SK-N-SH (cell line): ENCODE measurements around the gene TEX52. TPM values are rescaled to one million over a fixed set of nuclear protein-coding genes. Genes with fewer than 3 reads are reported as not detected.

Experiments used
- CTCF ChIA-PET: fragments of 300-600, 350-600 bp; formaldehyde crosslinking; extraction: SDS; loops from one replicate; lab custom pipeline; 2021; lab: Yijun Ruan, JAX
- POLR2A ChIA-PET: fragments of 350-600 bp; sonication (Branson Sonifier 250); formaldehyde crosslinking; extraction: SDS; loops from one replicate; lab custom pipeline; 2020; ENCODE audit warnings: antibody characterized with exemption, inconsistent platforms; lab: Yijun Ruan, JAX
- DNase-seq: peaks from one replicate; pipeline ENCODE4 v3.0.0; 2012
- H2AFZ ChIP-seq: fragments of 200-600 bp; sonication (generic); 2 replicates; pipeline ENCODE4 v1.8.1; 2016; ENCODE audit warnings: antibody characterized with exemption, mild to moderate bottlenecking, low read depth
- H3F3A ChIP-seq: fragments of 200-600 bp; sonication (generic); replicated peaks from 2 replicates; pipeline ENCODE3; 2016; ENCODE audit warnings: antibody characterized with exemption, mild to moderate bottlenecking; ENCODE audit not compliant: insufficient read depth
- H3K27ac ChIP-seq, 2 experiments: fragments of 200-500 bp in 1 of 2; fragments of 200-600 bp in 1 of 2; sonication (Bioruptor generic) in 1 of 2; sonication (generic), shearing (Covaris generic) in 1 of 2; 2 replicates each; pipeline versions ENCODE4 v1.5.1 to v1.6.1; 2014 to 2016; ENCODE audit warnings: low read depth in 2 of 2, inconsistent platforms in 1 of 2, low read length in 1 of 2, mild to moderate bottlenecking in 1 of 2, mixed read lengths in 1 of 2
- H3K27me3 ChIP-seq: fragments of 200-600 bp; sonication (generic), shearing (Covaris generic); 2 replicates; pipeline ENCODE4 v1.6.1; 2016; ENCODE audit warnings: mixed run types; ENCODE audit not compliant: insufficient read depth
- H3K36me3 ChIP-seq, 2 experiments: fragments of 200-500 bp in 1 of 2; fragments of 200-600 bp in 1 of 2; sonication (Bioruptor generic) in 1 of 2; sonication (generic) in 1 of 2; replicated peaks in 1 of 2; 2 replicates each; pipeline versions ENCODE3 to v1.5.1; 2014 to 2016; ENCODE audit warnings: low read length in 1 of 2, mild to moderate bottlenecking in 1 of 2; ENCODE audit not compliant: insufficient read depth in 2 of 2, control insufficient read depth in 1 of 2
- H3K4me1 ChIP-seq, 2 experiments: fragments of 200-500 bp in 1 of 2; fragments of 200-600 bp in 1 of 2; sonication (Bioruptor generic) in 1 of 2; sonication (generic), shearing (Covaris generic) in 1 of 2; 2 replicates each; pipeline versions ENCODE4 v1.5.1 to v1.6.1; 2014 to 2016; ENCODE audit warnings: low read depth in 1 of 2, low read length in 1 of 2, mixed run types in 1 of 2; ENCODE audit not compliant: insufficient read depth in 2 of 2, control insufficient read depth in 1 of 2
- H3K4me2 ChIP-seq: fragments of 200-600 bp; sonication (generic), shearing (Covaris generic); 2 replicates; pipeline ENCODE4 v1.6.1; 2017; ENCODE audit warnings: mixed run types
- H3K4me3 ChIP-seq, 2 experiments: fragments of 200-500 bp in 1 of 2; fragments of 200-600 bp in 1 of 2; sonication (Bioruptor generic) in 1 of 2; sonication (generic), shearing (Covaris generic) in 1 of 2; 2 replicates each; pipeline versions ENCODE4 v1.5.1 to v1.8.1; 2014 to 2016; ENCODE audit warnings: low read depth in 2 of 2, inconsistent platforms in 1 of 2, low read length in 1 of 2, mild to moderate bottlenecking in 1 of 2, mixed read lengths in 1 of 2, moderate library complexity in 1 of 2
- H3K79me2 ChIP-seq: fragments of 200-600 bp; sonication (generic); 2 replicates; pipeline ENCODE4 v1.8.1; 2017; ENCODE audit warnings: mild to moderate bottlenecking; ENCODE audit not compliant: insufficient read depth
- H3K9ac ChIP-seq: fragments of 200-600 bp; sonication (generic); 2 replicates; pipeline ENCODE4 v1.6.1; 2017; ENCODE audit warnings: mixed run types
- H3K9me2 ChIP-seq: fragments of 200-600 bp; sonication (generic); 2 replicates; pipeline ENCODE4 v1.6.1; 2017; ENCODE audit warnings: mixed run types
- H3K9me3 ChIP-seq: fragments of 200-600 bp; sonication (generic); 2 replicates; pipeline ENCODE4 v1.6.1; 2017; ENCODE audit warnings: mixed run types, mild to moderate bottlenecking, moderate library complexity
- H4K20me1 ChIP-seq: fragments of 200-600 bp; sonication (generic); 2 replicates; pipeline ENCODE4 v1.6.1; 2017; ENCODE audit warnings: mild to moderate bottlenecking, mixed run types; ENCODE audit not compliant: insufficient read depth
- CHD2 ChIP-seq: fragments of 150-350 bp; IDR thresholded peaks from 2 replicates; pipeline ENCODE4 v1.6.1; 2018; ENCODE audit warnings: low read length; ENCODE audit not compliant: partially characterized antibody
- FOSL2 ChIP-seq: IDR thresholded peaks from 2 replicates; pipeline ENCODE4 v1.4.0; 2012; ENCODE audit warnings: low read depth, mild to moderate bottlenecking, moderate library complexity, borderline replicate concordance
- JUND ChIP-seq: IDR thresholded peaks from 2 replicates; pipeline ENCODE4 v1.4.0; 2012
- MEF2A ChIP-seq: IDR thresholded peaks from 2 replicates; pipeline ENCODE4 v1.4.0; 2012; ENCODE audit warnings: low read depth, borderline replicate concordance
- MXI1 ChIP-seq: IDR thresholded peaks from 2 replicates; pipeline ENCODE4 v1.6.1; 2012; ENCODE audit warnings: mild to moderate bottlenecking, low read depth, low read length, improper control_type of control experiment
- RAD21 ChIP-seq: IDR thresholded peaks from 2 replicates; pipeline ENCODE4 v1.6.1; 2012; ENCODE audit warnings: mild to moderate bottlenecking, low read length
- TAF1 ChIP-seq: IDR thresholded peaks from 2 replicates; pipeline ENCODE4 v1.6.1; 2012; ENCODE audit warnings: low read depth, mild to moderate bottlenecking, low read length, moderate library complexity, borderline replicate concordance
- TCF12 ChIP-seq: IDR thresholded peaks from 2 replicates; pipeline ENCODE4 v1.4.0; 2012
- TEAD4 ChIP-seq: IDR thresholded peaks from 2 replicates; pipeline ENCODE4 v1.4.0; 2012; ENCODE audit warnings: mild to moderate bottlenecking, borderline replicate concordance; ENCODE audit not compliant: insufficient read depth
- YY1 ChIP-seq: IDR thresholded peaks from 2 replicates; pipeline ENCODE4 v1.4.0; 2012; ENCODE audit warnings: low read depth, mild to moderate bottlenecking
- WGBS: methylation state at CpG from one replicate; pipeline ENCODE4 v1.1.6; 2017; ENCODE audit warnings: low lambda C conversion rate; 5-methylcytosine and 5-hydroxymethylcytosine counted together
- polyA plus RNA-seq, 3 experiments: library from polyadenylated mRNA; depleted of rRNA; stranded (reverse); fragments of >200 nt; gene quantifications; 2 replicates each; pipeline ENCODE4 v1.2.3, GENCODE V29; 2012
- TF ChIP-seq, protein P1 (sequence below): IDR thresholded peaks from 2 replicates; pipeline ENCODE4; 2012
- TF ChIP-seq, protein P2 (sequence below): IDR thresholded peaks from 2 replicates; pipeline ENCODE4 v1.4.0; 2012; ENCODE audit warnings: low read depth, borderline replicate concordance
- TF ChIP-seq, protein P3 (sequence below): fragments of 150-350 bp; IDR thresholded peaks from 2 replicates; pipeline ENCODE4 v1.6.1; 2017; ENCODE audit warnings: antibody characterized with exemption, low read length, low read depth, borderline replicate concordance

Gene TEX52
- polyA plus RNA-seq, 1 of the 3 experiments (the other 2 are of a cell fraction), result not detected

DNA sequence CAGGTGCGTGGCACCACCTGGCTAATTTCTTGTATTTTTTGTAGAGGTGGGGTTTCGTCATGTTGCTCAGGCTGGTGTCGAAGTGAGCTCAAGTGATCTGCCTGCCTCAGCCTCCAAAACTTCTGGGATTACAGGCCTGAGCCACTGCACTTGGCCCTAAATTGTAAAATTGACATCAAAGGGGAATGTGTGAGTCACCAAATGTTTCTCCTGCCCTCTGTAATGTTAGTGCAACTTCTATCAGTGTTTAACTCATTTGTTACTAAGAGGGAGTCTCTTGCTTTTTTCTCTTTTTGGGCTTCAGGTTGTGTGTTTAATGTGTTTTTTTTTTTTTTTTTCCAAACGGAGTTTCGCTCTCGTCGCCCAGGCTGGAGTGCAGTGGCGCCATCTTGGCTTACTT lies 36.2 kb upstream of the TEX52 start:
- Histone ChIP-seq H3K4me2 (peak overlapping the region; percentile 93), H3K27ac (peak overlapping the region in 1 of 2 experiments; percentile 91; a peak in 2 of 4 replicates), H3K36me3 (peaks cover 3 to 16% of the 10 kb centered on the region in 2 experiments), H4K20me1 (peaks cover 41% of the 10 kb centered on the region), H3K4me1 (peaks cover 9 to 26% of the 10 kb centered on the region in 2 experiments; a peak in 2 of 4 replicates), H3K27me3 (no peaks in the 10 kb centered on the region), H3K9me2 (no peaks in the 10 kb centered on the region), H2AFZ (no peak overlapping the region), H3K9ac (no peak overlapping the region), H3K79me2 (peaks cover 73% of the 10 kb centered on the region), H3F3A (peaks cover 32% of the 10 kb centered on the region), H3K9me3 (no peaks in the 10 kb centered on the region), H3K4me3 (no peak overlapping the region)
- no peak for DNase-seq
- WGBS, result 88% methylated on average over 8 of the region's 8 CpGs
- TF ChIP-seq FOSL2 (peak; percentile 53), MXI1 (no peak), JUND (peak; percentile 63)
- TF ChIP-seq, protein P1, sequence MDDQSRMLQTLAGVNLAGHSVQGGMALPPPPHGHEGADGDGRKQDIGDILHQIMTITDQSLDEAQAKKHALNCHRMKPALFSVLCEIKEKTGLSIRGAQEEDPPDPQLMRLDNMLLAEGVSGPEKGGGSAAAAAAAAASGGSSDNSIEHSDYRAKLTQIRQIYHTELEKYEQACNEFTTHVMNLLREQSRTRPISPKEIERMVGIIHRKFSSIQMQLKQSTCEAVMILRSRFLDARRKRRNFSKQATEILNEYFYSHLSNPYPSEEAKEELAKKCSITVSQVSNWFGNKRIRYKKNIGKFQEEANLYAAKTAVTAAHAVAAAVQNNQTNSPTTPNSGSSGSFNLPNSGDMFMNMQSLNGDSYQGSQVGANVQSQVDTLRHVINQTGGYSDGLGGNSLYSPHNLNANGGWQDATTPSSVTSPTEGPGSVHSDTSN, result 0 out of 2 replicates have a peak, but pooled peaks have one; percentile 25
- CTCF ChIA-PET, result interaction anchor here (0.7 to 1.3 kb wide), 2 partner anchors 141 to 144 kb away, joined by 3 read pairs; no protein-coding TSS in a partner anchor
- POLR2A ChIA-PET, result interaction anchor here (0.6 kb wide), 1 partner anchor 93 kb away, joined by 3 read pairs; no protein-coding TSS in a partner anchor

DNA sequence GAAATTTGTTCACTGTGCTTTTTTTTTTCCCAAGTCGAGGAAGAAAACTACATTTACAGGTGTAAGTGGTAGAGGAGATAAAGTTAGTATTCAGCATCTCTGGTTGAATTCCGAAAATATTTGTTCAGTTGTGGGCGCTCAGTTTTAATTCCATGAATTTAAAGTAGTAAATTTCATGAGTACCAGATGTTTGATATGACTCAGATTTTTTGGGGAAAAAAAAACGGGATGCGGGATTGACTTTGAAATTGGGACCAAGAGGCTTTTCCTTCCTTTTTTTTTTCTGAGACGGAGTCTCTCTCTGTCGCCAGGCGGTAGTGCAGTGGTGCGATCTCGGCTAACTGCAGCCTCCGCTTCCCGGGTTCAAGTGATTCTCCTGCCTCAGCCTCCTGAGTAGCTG lies 35.4 kb upstream of the TEX52 start:
- Histone ChIP-seq H3K79me2 (peaks cover 65% of the 10 kb centered on the region), H3K4me3 (peak overlapping the region in 1 of 2 experiments; percentile 93; a peak in 3 of 4 replicates), H3K9ac (peak overlapping the region; percentile 92; the same call in 1 of the 2 replicates), H3F3A (peaks cover 32% of the 10 kb centered on the region), H4K20me1 (peaks cover 39% of the 10 kb centered on the region), H2AFZ (no peak overlapping the region), H3K4me1 (peaks cover 9 to 26% of the 10 kb centered on the region in 2 experiments; a peak in 2 of 4 replicates), H3K4me2 (peak overlapping the region; percentile 93), H3K9me3 (no peaks in the 10 kb centered on the region), H3K27me3 (no peaks in the 10 kb centered on the region), H3K27ac (peak overlapping the region in 1 of 2 experiments; percentile 91; a peak in 2 of 4 replicates), H3K9me2 (no peaks in the 10 kb centered on the region), H3K36me3 (peaks cover 8 to 16% of the 10 kb centered on the region in 2 experiments)
- POLR2A ChIA-PET, result no interaction called here
- TF ChIP-seq MEF2A (no peak), TCF12 (0 out of 2 replicates have a peak, but pooled peaks have one; percentile 21)
- DNase-seq, result no peak
- CTCF ChIA-PET, result interaction anchor here (0.6 to 1.3 kb wide), 3 partner anchors 52 to 142 kb away, joined by 3 to 5 read pairs (median 3); no protein-coding TSS in a partner anchor
- 70% methylated on average over 7 of the region's 12 CpGs for WGBS

DNA sequence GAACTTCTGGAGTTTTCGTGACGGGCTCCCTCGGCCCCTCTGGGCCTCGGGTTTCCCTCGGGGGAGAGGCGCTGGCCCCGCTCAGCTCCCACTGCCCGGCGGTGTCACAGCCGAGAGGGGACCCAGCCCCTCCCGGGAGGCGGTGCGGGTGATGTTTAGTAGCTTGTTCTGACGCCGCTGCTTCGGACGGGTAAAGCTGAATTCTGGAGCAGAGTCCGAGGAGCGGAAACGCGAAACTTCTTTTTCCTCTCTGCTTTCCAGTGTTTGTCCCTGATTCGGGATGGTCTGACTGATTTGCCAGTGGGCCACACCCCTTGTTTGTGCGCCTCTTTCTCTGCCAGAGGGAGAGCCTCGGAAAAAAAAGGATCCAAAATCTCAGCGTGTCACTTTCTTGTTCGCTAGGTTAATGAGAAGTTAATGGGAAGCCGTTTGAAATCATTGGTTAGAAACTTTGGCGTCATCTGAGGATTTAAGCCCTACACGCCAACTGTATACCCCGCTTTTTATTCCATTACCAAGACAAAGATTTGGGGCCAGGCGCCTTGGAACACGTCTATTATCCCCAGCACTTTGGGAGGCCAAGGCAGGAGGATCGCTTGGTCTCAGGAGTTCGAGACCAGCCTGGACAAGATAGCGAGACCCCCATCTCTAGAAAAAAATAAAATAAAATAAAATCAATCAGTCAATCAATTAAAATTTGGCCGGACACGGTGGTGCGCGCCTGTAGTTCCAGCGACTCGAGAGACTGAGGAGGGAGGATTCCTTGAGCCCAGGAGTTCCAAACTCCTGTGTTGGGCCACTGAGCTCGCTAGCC lies 34.6 kb upstream of the TEX52 start:
- CTCF ChIA-PET, result interaction anchor here (0.7 to 1.9 kb wide), 4 partner anchors 53 to 143 kb away, joined by 3 to 5 read pairs (median 4); no protein-coding TSS in a partner anchor
- peaks cover 59% of the 10 kb centered on the region for H3K79me2 ChIP-seq
- H3K27ac ChIP-seq, result peak overlapping the region; percentile 86 to 91
- H3K36me3 ChIP-seq, result peaks cover 8 to 12% of the 10 kb centered on the region in 2 experiments
- H3K9me2 ChIP-seq, result no peaks in the 10 kb centered on the region
- no peaks in the 10 kb centered on the region for H3K27me3 ChIP-seq
- no peak for TF ChIP-seq YY1
- no peak for TF ChIP-seq RAD21
- no peak for TF ChIP-seq TEAD4
- no peak; the same call in 1 of the 2 replicates for TF ChIP-seq MXI1
- TF ChIP-seq, protein P2, sequence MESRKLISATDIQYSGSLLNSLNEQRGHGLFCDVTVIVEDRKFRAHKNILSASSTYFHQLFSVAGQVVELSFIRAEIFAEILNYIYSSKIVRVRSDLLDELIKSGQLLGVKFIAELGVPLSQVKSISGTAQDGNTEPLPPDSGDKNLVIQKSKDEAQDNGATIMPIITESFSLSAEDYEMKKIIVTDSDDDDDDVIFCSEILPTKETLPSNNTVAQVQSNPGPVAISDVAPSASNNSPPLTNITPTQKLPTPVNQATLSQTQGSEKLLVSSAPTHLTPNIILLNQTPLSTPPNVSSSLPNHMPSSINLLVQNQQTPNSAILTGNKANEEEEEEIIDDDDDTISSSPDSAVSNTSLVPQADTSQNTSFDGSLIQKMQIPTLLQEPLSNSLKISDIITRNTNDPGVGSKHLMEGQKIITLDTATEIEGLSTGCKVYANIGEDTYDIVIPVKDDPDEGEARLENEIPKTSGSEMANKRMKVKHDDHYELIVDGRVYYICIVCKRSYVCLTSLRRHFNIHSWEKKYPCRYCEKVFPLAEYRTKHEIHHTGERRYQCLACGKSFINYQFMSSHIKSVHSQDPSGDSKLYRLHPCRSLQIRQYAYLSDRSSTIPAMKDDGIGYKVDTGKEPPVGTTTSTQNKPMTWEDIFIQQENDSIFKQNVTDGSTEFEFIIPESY, result no peak
- TF ChIP-seq CHD2, result no peak
- TF ChIP-seq, protein P3, sequence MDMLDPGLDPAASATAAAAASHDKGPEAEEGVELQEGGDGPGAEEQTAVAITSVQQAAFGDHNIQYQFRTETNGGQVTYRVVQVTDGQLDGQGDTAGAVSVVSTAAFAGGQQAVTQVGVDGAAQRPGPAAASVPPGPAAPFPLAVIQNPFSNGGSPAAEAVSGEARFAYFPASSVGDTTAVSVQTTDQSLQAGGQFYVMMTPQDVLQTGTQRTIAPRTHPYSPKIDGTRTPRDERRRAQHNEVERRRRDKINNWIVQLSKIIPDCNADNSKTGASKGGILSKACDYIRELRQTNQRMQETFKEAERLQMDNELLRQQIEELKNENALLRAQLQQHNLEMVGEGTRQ, result no peak
- 0 out of 2 replicates have a peak, but pooled peaks have one; percentile 12 for TF ChIP-seq TAF1
- H3F3A ChIP-seq, result peaks cover 32% of the 10 kb centered on the region
- H3K9me3 ChIP-seq, result no peaks in the 10 kb centered on the region
- POLR2A ChIA-PET, result interaction anchor here (0.7 to 1.8 kb wide), 3 partner anchors 11 to 113 kb away, joined by 3 to 5 read pairs (median 4); partner anchors contain the start of genes FOXM1 and RHNO1
- peak overlapping the region; percentile 86 for H2AFZ ChIP-seq
- peak overlapping the region; percentile 76 to 93 for H3K4me3 ChIP-seq
- peak overlapping the region; percentile 93 for H3K4me2 ChIP-seq
- peak; percentile 68 for DNase-seq
- peaks cover 9 to 26% of the 10 kb centered on the region in 2 experiments; a peak in 2 of 4 replicates for H3K4me1 ChIP-seq
- WGBS, result 22% methylated on average over 36 of the region's 42 CpGs
- peak overlapping the region; percentile 92 for H3K9ac ChIP-seq
- peaks cover 33% of the 10 kb centered on the region for H4K20me1 ChIP-seq
